Measurements from ENCODE around the gene CDK19.
"Not testable (repeated sequence)": the region's sequence is repeated elsewhere in the genome, so short reads cannot be mapped to it uniquely, and the experiment has no call there.

CDK19 gene

GRCh38 chr6:110813338-110814101 is 1.7 kb downstream of the CDK19 start:
- DNase-seq: no peak

GRCh38 chr6:110812719-110813118 is 2.5 kb downstream of the CDK19 start:
- no peak for DNase-seq

GRCh38 chr6:110810896-110811586 is 4.2 kb downstream of the CDK19 start:
- no peak for DNase-seq

GRCh38 chr6:110809792-110810191 is 5.5 kb downstream of the CDK19 start:
- DNase-seq: no peak

GRCh38 chr6:110802175-110802574 is 13.1 kb downstream of the CDK19 start:
- not testable (repeated sequence) for DNase-seq

GRCh38 chr6:110800839-110801196 is 14.5 kb downstream of the CDK19 start:
- no peak for DNase-seq

GRCh38 chr6:110800196-110800838 is 15.0 kb downstream of the CDK19 start:
- DNase-seq: no peak

GRCh38 chr6:110799655-110800054 is 15.6 kb downstream of the CDK19 start:
- no peak for DNase-seq

- no peak for DNase-seq
Observed at GRCh38 chr6:110799189-110799588, 16.1 kb downstream of the CDK19 start.

GRCh38 chr6:110795271-110795670 is 20.0 kb downstream of the CDK19 start:
- DNase-seq: no peak

GRCh38 chr6:110786696-110787095 is 28.6 kb downstream of the CDK19 start:
- DNase-seq: no peak

GRCh38 chr6:110786271-110786670 is 29.0 kb downstream of the CDK19 start:
- DNase-seq: no peak

- DNase-seq: no peak
Observed at GRCh38 chr6:110784610-110784979, 30.7 kb downstream of the CDK19 start.

GRCh38 chr6:110781522-110782214 is 33.6 kb downstream of the CDK19 start:
- no peak for DNase-seq

GRCh38 chr6:110778333-110778732 is 36.9 kb downstream of the CDK19 start:
- DNase-seq: no peak

- DNase-seq: no peak
Observed at GRCh38 chr6:110777636-110778035, 37.6 kb downstream of the CDK19 start.

GRCh38 chr6:110776413-110776812 is 38.9 kb downstream of the CDK19 start:
- DNase-seq: no peak

- DNase-seq: no peak
Observed at GRCh38 chr6:110769923-110770322, 45.3 kb downstream of the CDK19 start.

- DNase-seq: no peak
Observed at GRCh38 chr6:110768057-110768456, 47.2 kb downstream of the CDK19 start.

- no peak for DNase-seq
Observed at GRCh38 chr6:110761371-110761770, 53.9 kb downstream of the CDK19 start.

GRCh38 chr6:110760589-110760988 is 54.7 kb downstream of the CDK19 start:
- no peak for DNase-seq

- not testable (repeated sequence) for DNase-seq
Observed at GRCh38 chr6:110760098-110760497, 55.2 kb downstream of the CDK19 start.

- no peak for DNase-seq
Observed at GRCh38 chr6:110757926-110758325, 57.3 kb downstream of the CDK19 start.

GRCh38 chr6:110756817-110757216 is 58.5 kb downstream of the CDK19 start:
- DNase-seq: no peak
